Measurements from ENCODE around the gene GPC5. TPM values are rescaled to one million over a fixed set of nuclear protein-coding genes. Genes with fewer than 3 reads are reported as not detected.

Gene GPC5
- total and polyA plus RNA-seq, 2 donors (not counting 3 experiments of a cell fraction or from before 2014, with no cell fraction given), result 0.59 to 0.97 TPM

DNA sequence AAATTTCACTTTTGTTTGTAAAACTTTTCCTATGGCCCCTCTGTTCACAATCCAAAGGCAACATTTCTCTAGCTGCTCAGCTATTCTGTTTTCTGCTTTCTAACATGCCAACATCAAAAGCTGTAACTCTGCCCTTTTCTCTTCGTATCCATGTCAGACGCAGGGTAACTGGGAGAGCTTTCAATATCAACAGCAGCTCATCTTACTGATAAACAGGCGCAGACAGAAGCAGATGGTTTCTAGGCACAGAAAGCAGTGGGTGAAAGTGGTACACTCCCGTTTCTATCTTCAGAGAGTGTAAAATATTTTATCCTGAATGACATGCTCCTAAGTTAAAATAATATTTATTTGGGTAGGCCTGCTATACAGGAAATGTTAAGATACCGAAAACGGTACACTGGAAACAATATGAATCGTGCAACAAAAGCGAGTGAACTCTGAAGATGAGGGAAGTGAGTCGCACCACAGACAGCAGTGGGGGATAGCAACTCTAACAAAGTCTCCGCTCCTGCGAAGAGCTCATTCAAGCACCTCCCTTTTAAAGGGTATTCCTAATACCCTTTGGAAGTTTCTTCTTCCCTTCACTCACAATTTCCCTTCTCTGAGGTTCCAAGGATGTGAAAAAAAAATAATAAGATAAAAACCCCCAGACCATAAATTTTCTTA, 798.3 kb downstream of the GPC5 start:
- Histone ChIP-seq H3K79me2 (ENCODE audit: control insufficient read depth, insufficient read depth, low read length) (no peaks in the 10 kb centered on the region), H3K4me2 (ENCODE audit: insufficient read depth, low read length) (no peak overlapping the region), H3K27ac (ENCODE audit: insufficient read depth, low read depth, low read length) (no peak overlapping the region), H3K9me1 (replicated peaks; ENCODE audit: control insufficient read depth, extremely low read depth, insufficient read depth, low read length) (no peaks in the 10 kb centered on the region), H3K9ac (replicated peaks; ENCODE audit: extremely low read depth, insufficient read depth, low read length) (no peak overlapping the region), H3K9me3 (replicated peaks; ENCODE audit: control insufficient read depth, insufficient read depth, low read length) (no peaks in the 10 kb centered on the region), H3K36me3 (ENCODE audit: control insufficient read depth in 2 of 2, extremely low read depth in 1 of 2, insufficient read depth in 2 of 2, low read length in 2 of 2) (no peaks in the 10 kb centered on the region), H2AFZ (ENCODE audit: low read depth, low read length) (no peak overlapping the region), H3K27me3 (ENCODE audit: control insufficient read depth in 2 of 2, insufficient read depth in 2 of 2, low read length in 2 of 2) (no peaks in the 10 kb centered on the region), H3K4me1 (ENCODE audit: control insufficient read depth, extremely low read depth, insufficient read depth, low read length) (no peaks in the 10 kb centered on the region), H3K4me3 (replicated peaks in 1 of 3; ENCODE audit: insufficient read depth in 1 of 3, low read depth in 1 of 3, low read length in 3 of 3) (no peak overlapping the region), H4K20me1 (replicated peaks; ENCODE audit: control insufficient read depth, extremely low read depth, insufficient read depth, low read length) (no peaks in the 10 kb centered on the region)
- no peak for TF ChIP-seq EZH2 (IDR thresholded peaks at IDR 0.05; ENCODE audit: borderline replicate concordance, low read depth, low read length, severe bottlenecking)
- TF ChIP-seq POLR2AphosphoS5 (IDR thresholded peaks at IDR 0.05; ENCODE audit: insufficient read depth, low read depth, low read length), result no peak
- TF ChIP-seq JUN (IDR thresholded peaks at IDR 0.05; ENCODE audit: borderline replicate concordance, insufficient read depth, insufficient read length, low read depth), result no peak
- TF ChIP-seq FOS (IDR thresholded peaks at IDR 0.05; ENCODE audit: borderline replicate concordance, insufficient read depth, low read length), result no peak
- TF ChIP-seq, protein P1, sequence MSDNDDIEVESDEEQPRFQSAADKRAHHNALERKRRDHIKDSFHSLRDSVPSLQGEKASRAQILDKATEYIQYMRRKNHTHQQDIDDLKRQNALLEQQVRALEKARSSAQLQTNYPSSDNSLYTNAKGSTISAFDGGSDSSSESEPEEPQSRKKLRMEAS (IDR thresholded peaks at IDR 0.05; ENCODE audit: insufficient read depth, insufficient read length), result no peak
- TF ChIP-seq, protein P2, sequence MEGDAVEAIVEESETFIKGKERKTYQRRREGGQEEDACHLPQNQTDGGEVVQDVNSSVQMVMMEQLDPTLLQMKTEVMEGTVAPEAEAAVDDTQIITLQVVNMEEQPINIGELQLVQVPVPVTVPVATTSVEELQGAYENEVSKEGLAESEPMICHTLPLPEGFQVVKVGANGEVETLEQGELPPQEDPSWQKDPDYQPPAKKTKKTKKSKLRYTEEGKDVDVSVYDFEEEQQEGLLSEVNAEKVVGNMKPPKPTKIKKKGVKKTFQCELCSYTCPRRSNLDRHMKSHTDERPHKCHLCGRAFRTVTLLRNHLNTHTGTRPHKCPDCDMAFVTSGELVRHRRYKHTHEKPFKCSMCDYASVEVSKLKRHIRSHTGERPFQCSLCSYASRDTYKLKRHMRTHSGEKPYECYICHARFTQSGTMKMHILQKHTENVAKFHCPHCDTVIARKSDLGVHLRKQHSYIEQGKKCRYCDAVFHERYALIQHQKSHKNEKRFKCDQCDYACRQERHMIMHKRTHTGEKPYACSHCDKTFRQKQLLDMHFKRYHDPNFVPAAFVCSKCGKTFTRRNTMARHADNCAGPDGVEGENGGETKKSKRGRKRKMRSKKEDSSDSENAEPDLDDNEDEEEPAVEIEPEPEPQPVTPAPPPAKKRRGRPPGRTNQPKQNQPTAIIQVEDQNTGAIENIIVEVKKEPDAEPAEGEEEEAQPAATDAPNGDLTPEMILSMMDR (IDR thresholded peaks at IDR 0.05; ENCODE audit: extremely low read depth in 1 of 2, insufficient read depth in 1 of 2, low read depth in 1 of 2, low read length in 2 of 2), result no peak
- no peak for TF ChIP-seq POLR2A (IDR thresholded peaks at IDR 0.05; ENCODE audit: low read depth, low read length)
- no peak for TF ChIP-seq MYC (IDR thresholded peaks at IDR 0.05; ENCODE audit: low read depth, low read length)
- TF ChIP-seq GATA2 (IDR thresholded peaks at IDR 0.05; ENCODE audit: insufficient read depth, insufficient read length, low read depth, low read length), result no peak
- ChIA-PET CTCF (interaction anchor here (1.0 kb wide), 1 partner anchor 9 kb away, joined by 3 read pairs; no protein-coding TSS in a partner anchor), POLR2A (no interaction called here)
- intact Hi-C loops (cut with micrococcal nuclease) (no loop called here), dilution Hi-C loops (cut with MboI; ENCODE audit: extremely low pct_ligation_motif_present, low sequenced_read_pairs) (no loop called here)
- BruUV-seq (replicated peaks), result no TSS peak
- no peak for DNase-seq (ENCODE audit: low read depth, low spot score)
- no peak for FAIRE-seq

All from endothelial cell of umbilical vein (primary cell).